ENCODE data around the gene SEMA3B. TPM values are rescaled to one million over a fixed set of nuclear protein-coding genes. Genes with fewer than 3 reads are reported as not detected.

SEMA3B gene
- total and polyA plus RNA-seq, 5 donors from 2014 or later, result 1.7 TPM; not detected in 4

- peaks cover 5% of the 10 kb centered on the region for H3K4me1 ChIP-seq (ENCODE audit: control insufficient read depth, insufficient read depth, low read length, poor library complexity, severe bottlenecking)
- H3K27me3 Mint-ChIP-seq, result peaks cover 12% of the 10 kb centered on the region
- ATAC-seq (ENCODE audit: low read depth in 2 of 2) (no peak), DNase-seq (no peak)
- no peaks in the 10 kb centered on the region for H3K36me3 Mint-ChIP-seq
- H3K27me3 ChIP-seq (ENCODE audit: control insufficient read depth, insufficient read depth, low read length), result no peaks in the 10 kb centered on the region
- peaks cover 0 to 2% (median 0%) of the 10 kb centered on the region in 7 donors for H3K9me3 Mint-ChIP-seq
- H3K4me3 ChIP-seq (ENCODE audit: low read depth, low read length), result no peak overlapping the region
- H3K4me1 Mint-ChIP-seq, result peaks cover 0 to 3% (median 1%) of the 10 kb centered on the region in 4 donors
- H3K27ac ChIP-seq (ENCODE audit: insufficient read depth, low read length, poor library complexity, severe bottlenecking), result no peak overlapping the region
- H3K36me3 ChIP-seq (ENCODE audit: control insufficient read depth, insufficient read depth, low read length), result no peaks in the 10 kb centered on the region
- no peaks in the 10 kb centered on the region for H3K9me3 ChIP-seq (ENCODE audit: control insufficient read depth in 2 of 2, low read length in 2 of 2)
- no peak overlapping the region for H3K4me3 Mint-ChIP-seq
- H3K27ac Mint-ChIP-seq, result no peak overlapping the region
These were observed 3.9 kb upstream of the SEMA3B start for GRCh38 chr3:50264964-50265485.

- Mint-ChIP-seq H3K4me1 (peaks cover 0 to 3% (median under 1%) of the 10 kb centered on the region in 4 donors), H3K9me3 (peaks cover 0 to 2% (median 0%) of the 10 kb centered on the region in 7 donors), H3K4me3 (peak overlapping the region in 1 of 4 donors; percentile 25), H3K36me3 (no peaks in the 10 kb centered on the region), H3K27ac (no peak overlapping the region), H3K27me3 (peaks cover 12% of the 10 kb centered on the region)
- ATAC-seq (ENCODE audit: low read depth in 2 of 2), result no peak
- H3K27me3 ChIP-seq (ENCODE audit: control insufficient read depth, insufficient read depth, low read length), result no peaks in the 10 kb centered on the region
- no peak overlapping the region for H3K4me3 ChIP-seq (ENCODE audit: low read depth, low read length)
- H3K36me3 ChIP-seq (ENCODE audit: control insufficient read depth, insufficient read depth, low read length), result no peaks in the 10 kb centered on the region
- peaks cover 2% of the 10 kb centered on the region for H3K4me1 ChIP-seq (ENCODE audit: control insufficient read depth, insufficient read depth, low read length, poor library complexity, severe bottlenecking)
- H3K9me3 ChIP-seq (ENCODE audit: control insufficient read depth in 2 of 2, low read length in 2 of 2), result no peaks in the 10 kb centered on the region
- DNase-seq, result no peak
- no peak overlapping the region for H3K27ac ChIP-seq (ENCODE audit: insufficient read depth, low read length, poor library complexity, severe bottlenecking)
These were observed 3.4 kb upstream of the SEMA3B start for GRCh38 chr3:50265571-50265970.

DNA sequence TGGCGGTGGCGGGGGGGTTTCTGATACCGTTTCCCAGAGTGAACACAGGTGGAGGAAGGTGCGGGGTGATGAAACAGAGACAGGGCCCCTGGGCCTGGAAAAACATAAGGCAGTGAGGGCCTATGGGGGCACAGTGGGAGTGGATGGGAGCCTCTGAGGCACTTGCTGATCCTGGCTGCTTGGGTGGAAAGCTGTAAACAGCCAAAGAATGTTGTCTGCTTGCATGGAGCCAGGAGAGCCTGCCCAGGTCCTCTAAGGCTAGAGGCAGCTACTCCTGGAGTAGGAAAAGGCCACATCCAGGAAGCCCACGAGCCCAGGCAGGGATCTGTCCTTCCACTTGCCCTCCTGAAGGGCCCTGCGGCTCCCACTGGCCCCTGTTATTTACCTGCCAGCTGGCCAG is 2.9 kb upstream of the SEMA3B start:
- peak overlapping the region in 2 of 4 donors; percentile 25 to 88 for H3K4me3 Mint-ChIP-seq
- Histone ChIP-seq H3K4me3 (ENCODE audit: low read depth, low read length) (no peak overlapping the region), H3K27ac (ENCODE audit: insufficient read depth, low read length, poor library complexity, severe bottlenecking) (no peak overlapping the region), H3K36me3 (ENCODE audit: control insufficient read depth, insufficient read depth, low read length) (no peaks in the 10 kb centered on the region), H3K9me3 (ENCODE audit: control insufficient read depth in 2 of 2, low read length in 2 of 2) (no peaks in the 10 kb centered on the region), H3K4me1 (ENCODE audit: control insufficient read depth, insufficient read depth, low read length, poor library complexity, severe bottlenecking) (no peaks in the 10 kb centered on the region), H3K27me3 (ENCODE audit: control insufficient read depth, insufficient read depth, low read length) (no peaks in the 10 kb centered on the region)
- ATAC-seq (ENCODE audit: low read depth in 2 of 2), result no peak
- peaks cover 12% of the 10 kb centered on the region for H3K27me3 Mint-ChIP-seq
- no peaks in the 10 kb centered on the region for H3K36me3 Mint-ChIP-seq
- H3K9me3 Mint-ChIP-seq, result peaks cover 0 to 2% (median 0%) of the 10 kb centered on the region in 7 donors
- H3K4me1 Mint-ChIP-seq, result peaks cover 0 to 3% (median 0%) of the 10 kb centered on the region in 4 donors
- DNase-seq, result no peak
- H3K27ac Mint-ChIP-seq, result no peak overlapping the region

- no peak for ATAC-seq (ENCODE audit: low read depth in 2 of 2)
- H3K4me3 Mint-ChIP-seq, result no peak overlapping the region
- H3K9me3 ChIP-seq (ENCODE audit: control insufficient read depth in 2 of 2, low read length in 2 of 2), result no peaks in the 10 kb centered on the region
These were observed 2.1 kb upstream of the SEMA3B start for GRCh38 chr3:50266836-50267235.

GRCh38 chr3:50267280-50267913 is 1.6 kb upstream of the SEMA3B start:
- H3K4me3 Mint-ChIP-seq, result no peak overlapping the region
- no peaks in the 10 kb centered on the region for H3K9me3 ChIP-seq (ENCODE audit: control insufficient read depth in 2 of 2, low read length in 2 of 2)
- no peak overlapping the region for H3K27ac ChIP-seq (ENCODE audit: insufficient read depth, low read length, poor library complexity, severe bottlenecking)
- no peaks in the 10 kb centered on the region for H3K4me1 ChIP-seq (ENCODE audit: control insufficient read depth, insufficient read depth, low read length, poor library complexity, severe bottlenecking)
- ATAC-seq (ENCODE audit: low read depth in 2 of 2), result no peak
- H3K27me3 Mint-ChIP-seq, result peaks cover 22% of the 10 kb centered on the region
- no peak for DNase-seq
- H3K27me3 ChIP-seq (ENCODE audit: control insufficient read depth, insufficient read depth, low read length), result no peaks in the 10 kb centered on the region
- H3K4me1 Mint-ChIP-seq, result peaks cover 0 to 5% (median 1%) of the 10 kb centered on the region in 4 donors
- H3K27ac Mint-ChIP-seq, result no peak overlapping the region
- H3K4me3 ChIP-seq (ENCODE audit: low read depth, low read length), result no peak overlapping the region
- no peaks in the 10 kb centered on the region for H3K36me3 Mint-ChIP-seq
- no peaks in the 10 kb centered on the region for H3K36me3 ChIP-seq (ENCODE audit: control insufficient read depth, insufficient read depth, low read length)
- peaks cover 0 to 2% (median 0%) of the 10 kb centered on the region in 7 donors for H3K9me3 Mint-ChIP-seq

More at GRCh38 chr3:50266836-50267235, 2.1 kb upstream of the SEMA3B start:
- no peaks in the 10 kb centered on the region for H3K4me1 ChIP-seq (ENCODE audit: control insufficient read depth, insufficient read depth, low read length, poor library complexity, severe bottlenecking)
- H3K36me3 ChIP-seq (ENCODE audit: control insufficient read depth, insufficient read depth, low read length), result no peaks in the 10 kb centered on the region
- no peaks in the 10 kb centered on the region for H3K27me3 ChIP-seq (ENCODE audit: control insufficient read depth, insufficient read depth, low read length)
- H3K27ac Mint-ChIP-seq, result no peak overlapping the region
- H3K27me3 Mint-ChIP-seq, result peaks cover 18% of the 10 kb centered on the region
- H3K27ac ChIP-seq (ENCODE audit: insufficient read depth, low read length, poor library complexity, severe bottlenecking), result no peak overlapping the region
- H3K4me3 ChIP-seq (ENCODE audit: low read depth, low read length), result no peak overlapping the region
- H3K4me1 Mint-ChIP-seq, result peaks cover 0 to 4% (median 1%) of the 10 kb centered on the region in 4 donors
- no peak for DNase-seq
- no peaks in the 10 kb centered on the region for H3K36me3 Mint-ChIP-seq
- H3K9me3 Mint-ChIP-seq, result peaks cover 0 to 2% (median 0%) of the 10 kb centered on the region in 7 donors

DNA sequence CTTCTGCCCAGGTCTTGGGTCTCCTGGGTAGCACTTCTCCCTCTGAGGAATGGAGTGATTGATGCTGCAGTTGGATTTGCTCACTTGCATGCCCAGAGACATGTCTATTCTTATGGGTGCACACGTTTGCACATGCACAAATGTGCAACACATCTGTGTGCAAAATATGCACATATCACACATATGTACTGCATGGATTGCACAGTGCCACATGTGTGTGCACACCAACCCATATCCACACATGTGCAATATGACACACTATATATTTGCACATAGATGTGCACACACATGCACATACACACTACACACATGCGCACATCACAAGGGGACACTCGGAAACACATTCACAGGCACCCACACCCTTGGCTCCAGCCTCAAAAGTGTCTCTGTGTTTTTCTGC is 671 bp upstream of the SEMA3B start:
- H3K36me3 ChIP-seq (ENCODE audit: control insufficient read depth, insufficient read depth, low read length), result no peaks in the 10 kb centered on the region
- Mint-ChIP-seq H3K9me3 (peaks cover 0 to 2% (median 0%) of the 10 kb centered on the region in 7 donors), H3K4me3 (no peak overlapping the region), H3K27me3 (peaks cover 28% of the 10 kb centered on the region), H3K36me3 (no peaks in the 10 kb centered on the region), H3K27ac (no peak overlapping the region), H3K4me1 (peaks cover 0 to 10% (median 6%) of the 10 kb centered on the region in 4 donors)
- no peak for DNase-seq
- H3K4me1 ChIP-seq (ENCODE audit: control insufficient read depth, insufficient read depth, low read length, poor library complexity, severe bottlenecking), result peaks cover 4% of the 10 kb centered on the region
- no peaks in the 10 kb centered on the region for H3K27me3 ChIP-seq (ENCODE audit: control insufficient read depth, insufficient read depth, low read length)
- H3K27ac ChIP-seq (ENCODE audit: insufficient read depth, low read length, poor library complexity, severe bottlenecking), result no peak overlapping the region
- H3K9me3 ChIP-seq (ENCODE audit: control insufficient read depth in 2 of 2, low read length in 2 of 2), result no peaks in the 10 kb centered on the region
- no peak overlapping the region for H3K4me3 ChIP-seq (ENCODE audit: low read depth, low read length)
- ATAC-seq (ENCODE audit: low read depth in 2 of 2), result no peak

DNA sequence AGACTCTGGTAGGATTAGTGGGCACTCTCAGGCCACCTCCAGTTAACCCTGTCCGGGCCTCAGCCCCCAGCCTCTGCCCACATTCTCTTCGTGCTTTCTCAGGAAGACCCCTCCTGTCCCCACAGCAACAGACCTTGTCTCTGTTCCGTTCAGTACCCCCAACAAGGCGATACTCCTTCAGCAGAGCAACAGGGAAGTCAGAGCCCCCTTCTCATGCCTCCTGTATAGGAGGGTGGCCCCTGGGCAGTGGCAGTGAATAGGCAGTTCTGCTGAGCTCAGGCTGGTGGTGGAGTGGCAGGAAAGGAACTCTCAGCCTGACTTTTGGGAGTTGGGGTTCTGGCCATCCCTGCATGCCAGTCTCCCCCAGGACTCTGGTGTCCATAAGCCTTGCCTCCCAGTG is 513 bp downstream of the SEMA3B start:
- H3K27ac Mint-ChIP-seq, result no peak overlapping the region
- H3K9me3 Mint-ChIP-seq, result peaks cover 0 to 2% (median 0%) of the 10 kb centered on the region in 7 donors
- H3K9me3 ChIP-seq (ENCODE audit: control insufficient read depth in 2 of 2, low read length in 2 of 2), result no peaks in the 10 kb centered on the region
- peaks cover 4% of the 10 kb centered on the region for H3K27me3 ChIP-seq (ENCODE audit: control insufficient read depth, insufficient read depth, low read length)
- H3K27ac ChIP-seq (ENCODE audit: insufficient read depth, low read length, poor library complexity, severe bottlenecking), result no peak overlapping the region
- H3K4me3 ChIP-seq (ENCODE audit: low read depth, low read length), result no peak overlapping the region
- H3K36me3 Mint-ChIP-seq, result no peaks in the 10 kb centered on the region
- H3K4me3 Mint-ChIP-seq, result no peak overlapping the region
- H3K36me3 ChIP-seq (ENCODE audit: control insufficient read depth, insufficient read depth, low read length), result no peaks in the 10 kb centered on the region
- H3K27me3 Mint-ChIP-seq, result peaks cover 30% of the 10 kb centered on the region
- no peak for ATAC-seq (ENCODE audit: low read depth in 2 of 2)
- no peak for DNase-seq
- H3K4me1 Mint-ChIP-seq, result peaks cover 0 to 16% (median 11%) of the 10 kb centered on the region in 4 donors
- peaks cover 14% of the 10 kb centered on the region for H3K4me1 ChIP-seq (ENCODE audit: control insufficient read depth, insufficient read depth, low read length, poor library complexity, severe bottlenecking)

DNA sequence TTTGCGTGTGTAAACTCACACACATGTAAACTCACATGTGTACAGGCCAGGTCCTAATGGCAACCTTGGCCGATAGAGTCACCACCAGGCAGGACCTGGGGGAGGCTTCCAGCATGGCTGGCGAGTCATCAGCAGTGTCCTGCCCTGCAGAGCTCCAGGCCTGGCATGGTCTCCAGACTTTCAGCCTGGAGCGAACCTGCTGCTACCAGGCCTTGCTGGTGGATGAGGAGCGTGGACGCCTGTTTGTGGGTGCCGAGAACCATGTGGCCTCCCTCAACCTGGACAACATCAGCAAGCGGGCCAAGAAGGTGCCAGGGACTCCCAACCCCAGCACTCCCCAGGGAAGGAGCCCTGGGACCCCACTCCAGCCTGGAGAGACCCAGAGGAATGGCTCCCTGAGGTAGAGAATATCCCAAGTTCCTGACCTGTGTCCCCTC is 1.0 kb downstream of the SEMA3B start:
- Histone ChIP-seq H3K27ac (ENCODE audit: insufficient read depth, low read length, poor library complexity, severe bottlenecking) (no peak overlapping the region), H3K4me3 (ENCODE audit: low read depth, low read length) (no peak overlapping the region), H3K4me1 (ENCODE audit: control insufficient read depth, insufficient read depth, low read length, poor library complexity, severe bottlenecking) (peaks cover 15% of the 10 kb centered on the region), H3K36me3 (ENCODE audit: control insufficient read depth, insufficient read depth, low read length) (no peaks in the 10 kb centered on the region), H3K27me3 (ENCODE audit: control insufficient read depth, insufficient read depth, low read length) (peaks cover 6% of the 10 kb centered on the region), H3K9me3 (ENCODE audit: control insufficient read depth in 2 of 2, low read length in 2 of 2) (no peaks in the 10 kb centered on the region)
- Mint-ChIP-seq H3K27ac (peak overlapping the region in 1 of 3 donors; percentile 74), H3K4me3 (no peak overlapping the region), H3K27me3 (peaks cover 36% of the 10 kb centered on the region), H3K36me3 (no peaks in the 10 kb centered on the region), H3K9me3 (peaks cover 0 to 2% (median 0%) of the 10 kb centered on the region in 7 donors), H3K4me1 (peaks cover 0 to 18% (median 14%) of the 10 kb centered on the region in 4 donors)
- DNase-seq (no peak), ATAC-seq (ENCODE audit: low read depth in 2 of 2) (no peak)

Data from CD4-positive, CD25-positive, alpha-beta regulatory T cell (primary cell).